K562 (cell line): ENCODE results near the gene MRPL28. TPM values are rescaled to one million over a fixed set of nuclear protein-coding genes. Genes with fewer than 3 reads are reported as not detected.

Experiments
- ATAC-seq: fragments of 200-7000 bp; cut with Tn5 transposase; 3 replicates; pipeline ENCODE4 v1.9.1; 2020; ENCODE audit warnings: moderate library complexity
- BruUV-seq: library from RNA; stranded (reverse); fragments of 400-500 nt; replicated peaks from 2 replicates; lab custom pipeline; 2021; lab: Mats Ljungman, UMichigan
- CTCF ChIA-PET: fragments of 300-600 bp; formaldehyde crosslinking; extraction: SDS; loops from one replicate; lab custom pipeline; 2021; ENCODE audit warnings: low intra/inter-chr PET ratio; lab: Yijun Ruan, JAX
- POLR2A ChIA-PET: fragments of 300-600, 350-650 bp; sonication (Branson Sonifier 250); formaldehyde crosslinking; extraction: SDS; loops from one replicate; lab custom pipeline; 2021; ENCODE audit warnings: antibody characterized with exemption, inconsistent platforms; lab: Yijun Ruan, JAX
- DNase-seq, 4 experiments: peaks; one replicate each; pipeline versions ENCODE4 v3.0.0 to v3.0.0-alpha.2; 2011 to 2018; ENCODE audit warnings: low spot score in 3 of 4, mixed read lengths in 3 of 4; ENCODE audit errors: extremely low read depth in 1 of 4
- FAIRE-seq: peaks from 2 replicates; lab custom pipeline; 2011; peaks lifted over from hg19 to GRCh38; lab: Jason Lieb, UNC
- H2AFZ ChIP-seq: 2 replicates; pipeline ENCODE4 v1.6.0; 2011; ENCODE audit warnings: low read depth, low read length, control low read depth, inconsistent platforms
- H3K27ac ChIP-seq: fragments of 200-600 bp; 3 replicates; pipeline ENCODE4 v1.8.0; 2011; ENCODE audit warnings: low read depth, mild to moderate bottlenecking, control low read depth, inconsistent platforms, low read length, moderate library complexity, mixed read lengths; ENCODE audit errors: extremely low read depth
- H3K27me3 ChIP-seq, 2 experiments: fragments of 300-600 bp in 1 of 2; 2 replicates in 1 of 2; 3 replicates in 1 of 2; pipeline versions ENCODE4 v1.6.0 to v1.8.0; 2011; ENCODE audit warnings: inconsistent platforms in 2 of 2, low read length in 2 of 2, mild to moderate bottlenecking in 1 of 2, mixed read lengths in 1 of 2, moderate library complexity in 1 of 2; ENCODE audit not compliant: control insufficient read depth in 2 of 2, insufficient read depth in 2 of 2
- H3K36me3 ChIP-seq: fragments of 300-600 bp; 3 replicates; pipeline ENCODE4 v1.8.0; 2011; ENCODE audit warnings: mild to moderate bottlenecking, low read length, inconsistent platforms; ENCODE audit not compliant: control insufficient read depth, insufficient read depth
- H3K4me1 ChIP-seq, 2 experiments: fragments of 200-600 bp in 1 of 2; replicated peaks in 1 of 2; 2 replicates in 1 of 2; 3 replicates in 1 of 2; pipeline versions ENCODE4 v1.5.1 to v1.8.0; 2011; ENCODE audit warnings: inconsistent platforms in 2 of 2, low read length in 2 of 2, mild to moderate bottlenecking in 1 of 2, mixed read lengths in 1 of 2, moderate library complexity in 1 of 2; ENCODE audit not compliant: control insufficient read depth in 2 of 2, insufficient read depth in 2 of 2
- H3K4me2 ChIP-seq: 2 replicates; pipeline ENCODE4 v1.6.1; 2011; ENCODE audit warnings: low read length, control low read depth, inconsistent platforms, mixed read lengths; ENCODE audit not compliant: insufficient read depth
- H3K4me3 ChIP-seq: fragments of 200-600 bp; sonication (generic), shearing (Covaris generic); 2 replicates; pipeline ENCODE4 v1.5.1; 2016; ENCODE audit warnings: control low read depth, inconsistent platforms
- H3K79me2 ChIP-seq: fragments of 200-600 bp; 3 replicates; pipeline ENCODE4 v1.8.0; 2011; ENCODE audit warnings: low read length, inconsistent platforms; ENCODE audit not compliant: control insufficient read depth, insufficient read depth
- H3K9ac ChIP-seq, 2 experiments: 2 replicates each; pipeline versions ENCODE4 v1.6.0 to v1.6.1; 2011; ENCODE audit warnings: low read depth in 2 of 2, low read length in 2 of 2, control low read depth in 1 of 2, inconsistent platforms in 1 of 2, mild to moderate bottlenecking in 1 of 2, mixed read lengths in 1 of 2; ENCODE audit not compliant: insufficient read depth in 1 of 2
- H3K9me1 ChIP-seq: one replicate; pipeline ENCODE4 v1.6.0; 2011; ENCODE audit warnings: inconsistent platforms, mild to moderate bottlenecking, low read length, moderate library complexity; ENCODE audit not compliant: control insufficient read depth, insufficient read depth
- H3K9me3 ChIP-seq: replicated peaks from 2 replicates; pipeline ENCODE4 v1.5.1; 2011; ENCODE audit warnings: low read depth, low read length, inconsistent platforms; ENCODE audit not compliant: control insufficient read depth, insufficient read depth
- H4K20me1 ChIP-seq: replicated peaks from 2 replicates; pipeline ENCODE4 v1.6.1; 2011; ENCODE audit warnings: low read length, inconsistent platforms, mixed read lengths; ENCODE audit not compliant: control insufficient read depth, insufficient read depth
- NR2C2 ChIP-seq, 2 experiments: fragments of 200-800 bp in 1 of 2; sonication (Bioruptor generic) in 1 of 2; sonication (generic) in 1 of 2; formaldehyde crosslinking in 1 of 2; IDR thresholded peaks; 2 replicates each; pipeline versions ENCODE4 v1.6.1 to v1.8.0; 2016 to 2022; ENCODE audit warnings: mild to moderate bottlenecking in 1 of 2, missing compliant biosample characterization in 1 of 2, missing genetic modification characterization in 1 of 2, missing genetic modification reagents in 1 of 2
- RBFOX2 ChIP-seq: fragments of 200-400 bp; formaldehyde crosslinking; IDR thresholded peaks from 2 replicates; pipeline ENCODE4 v1.6.1; 2017; ENCODE audit warnings: low read depth, mild to moderate bottlenecking, low read length, moderate library complexity
- RBM22 ChIP-seq: fragments of 200-400 bp; formaldehyde crosslinking; IDR thresholded peaks from 2 replicates; pipeline ENCODE4 v1.6.1; 2018; ENCODE audit warnings: low read length, low read depth; ENCODE audit not compliant: poor library complexity, severe bottlenecking
- SMAD1 ChIP-seq: fragments of 150-350 bp; IDR thresholded peaks from 2 replicates; pipeline ENCODE4 v1.6.1; 2014; ENCODE audit warnings: low read length, low read depth; ENCODE audit not compliant: partially characterized antibody
- WGBS: fragments of 100-300 bp; shearing (Covaris generic); methylation state at CpG from one replicate; pipeline ENCODE4 v1.1.6; 2016; ENCODE audit warnings: low coverage, mixed read lengths; ENCODE audit not compliant: insufficient coverage; ENCODE audit errors: missing lambda C conversion rate; 5-methylcytosine and 5-hydroxymethylcytosine counted together
- in situ Hi-C: fragments of 300-500 bp; cut with MboI; formaldehyde crosslinking; loops from 4 replicates; pipeline ENCODE4 v1.15.0; 2018; ENCODE audit warnings: inconsistent platforms, mixed read lengths
- intact Hi-C: fragments of 100-400 bp; cut with micrococcal nuclease; formaldehyde crosslinking; loops from 2 replicates; pipeline ENCODE4 v1.14.2; 2022
- polyA plus RNA-seq, 8 experiments: library from polyadenylated mRNA; depleted of rRNA in 4 of 8; stranded (reverse) in 5 of 8; unstranded in 3 of 8; fragments of >200 nt; fragmentation: Nextera tagmentation in 2 of 8; fragmentation: Illumina TruSeq in 1 of 8; extraction: Ambion mirVana in 2 of 8; extraction: Trizol in 1 of 8; gene quantifications; 2 replicates each; pipeline versions ENCODE4 v1.2.1 to v1.2.3, GENCODE V29; 2011 to 2014; ENCODE audit warnings: inconsistent platforms in 1 of 8, missing spikeins in 1 of 8
- total RNA-seq, 7 experiments: library from RNA; depleted of rRNA in 6 of 7; stranded (reverse); fragments of >200 nt in 6 of 7; fragmentation: Illumina TruSeq in 2 of 7; extraction: Trizol in 2 of 7; gene quantifications; 2 replicates each; pipeline versions ENCODE4 v1.2.1 to v1.2.3, GENCODE V29; 2011 to 2021; ENCODE audit warnings: low replicate concordance in 1 of 7

Gene MRPL28
- total and polyA plus RNA-seq, 9 of the 15 experiments (the other 6 are each of a cell fraction or from before 2014, with no cell fraction given): 2.5 to 323 (median 175) TPM

DNA sequence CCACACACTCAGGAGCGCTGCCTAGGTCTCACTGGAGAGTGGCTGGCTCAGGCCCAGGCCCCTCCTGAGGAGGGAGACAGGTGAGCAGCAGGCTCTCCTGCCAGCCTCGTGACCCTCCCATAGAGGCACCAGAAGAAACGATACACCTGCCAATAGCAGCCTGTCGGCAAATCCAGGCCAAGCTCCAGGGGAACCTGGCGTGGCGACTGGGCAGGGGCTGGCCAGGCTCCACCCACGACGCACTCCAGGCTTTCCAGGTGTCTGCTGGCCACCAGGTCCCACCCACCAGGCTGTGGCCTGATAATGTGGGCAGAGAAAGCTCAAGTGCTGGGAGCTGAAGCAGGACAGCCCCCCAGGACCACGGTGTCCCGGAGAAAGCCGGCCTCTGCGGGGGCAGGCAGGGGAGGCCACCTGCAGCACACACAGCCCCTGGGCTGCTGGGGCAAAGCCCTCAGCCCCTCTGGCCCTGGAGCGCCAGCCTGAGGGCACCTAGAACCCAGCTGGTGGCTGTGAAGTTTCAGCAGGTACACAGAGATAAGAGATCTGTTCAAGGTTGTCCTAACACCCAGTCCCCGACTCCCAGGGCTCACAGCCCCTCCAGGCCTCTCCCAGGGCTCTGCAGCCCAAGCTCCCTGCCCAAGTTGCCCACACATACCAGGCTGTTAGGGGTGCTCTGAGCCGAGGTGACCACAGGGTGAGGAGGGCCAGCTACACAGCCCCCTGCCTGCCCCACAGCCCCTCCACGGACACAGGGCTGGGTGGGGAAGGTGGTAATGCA lies 9.0 kb upstream of the MRPL28 start:
- Histone ChIP-seq H3K36me3 (peaks cover 31% of the 10 kb centered on the region; the same call in 2 of the 3 replicates), H3K9ac (peak overlapping the region in 1 of 2 experiments; percentile 81; a peak in 2 of 4 replicates), H3K27ac (no peak overlapping the region), H3K4me2 (no peak overlapping the region), H3K9me3 (no peaks in the 10 kb centered on the region), H4K20me1 (no peaks in the 10 kb centered on the region), H3K9me1 (no peaks in the 10 kb centered on the region), H3K79me2 (peaks cover 33% of the 10 kb centered on the region), H2AFZ (no peak overlapping the region), H3K4me3 (no peak overlapping the region), H3K27me3 (no peaks in the 10 kb centered on the region), H3K4me1 (peaks cover 0 to 60% of the 10 kb centered on the region in 2 experiments; a peak in 3 of 5 replicates)
- ChIA-PET POLR2A (interaction anchor here (0.6 to 1.5 kb wide), 2 partner anchors 9 kb away, joined by 3 to 8 read pairs; partner anchors contain the start of gene MRPL28), CTCF (no interaction called here)
- ATAC-seq: no peak
- BruUV-seq: no TSS peak
- no peak for FAIRE-seq
- TF ChIP-seq NR2C2 (CRISPR knock-in tag; IDR thresholded peaks at IDR 0.05): no peak
- TF ChIP-seq NR2C2 (tag; IDR thresholded peaks at IDR 0.05): no peak
- TF ChIP-seq RBM22: peak; percentile 21
- peak; percentile 32; the same call in 1 of the 2 replicates for TF ChIP-seq RBFOX2
- no peak for TF ChIP-seq SMAD1
- DNase-seq: no peak
- intact Hi-C loops: no loop called here
- WGBS: 85% methylated on average over 15 of the region's 16 CpGs
- in situ Hi-C loops: no loop called here
